HepG2 (cell line): ENCODE results near the gene KDM2B.

ENCODE experiments used
- CTCF ChIP-seq: sonication (generic); formaldehyde crosslinking; IDR thresholded peaks from 2 replicates; pipeline ENCODE4 v1.5.0; 2020; ENCODE audit warnings: mild to moderate bottlenecking, missing genetic modification reagents, moderate library complexity
- HDAC6 ChIP-seq: fragments of 200-600 bp; sonication (generic); IDR thresholded peaks from 2 replicates; pipeline ENCODE4 v1.7.0; 2017; ENCODE audit warnings: mild to moderate bottlenecking, antibody characterized with exemption, low read length, low read depth
- SRSF9 ChIP-seq: fragments of 200-400 bp; formaldehyde crosslinking; IDR thresholded peaks from 2 replicates; pipeline ENCODE4 v1.6.1; 2018; ENCODE audit warnings: borderline replicate concordance, mild to moderate bottlenecking, low read depth, low read length; ENCODE audit not compliant: insufficient read depth, poor library complexity, severe bottlenecking
- TAF1 ChIP-seq: sonication (generic); formaldehyde crosslinking; IDR thresholded peaks from 2 replicates; pipeline ENCODE4 v1.4.0; 2020; ENCODE audit warnings: missing genetic modification reagents
- ZNF274 ChIP-seq: sonication (generic); formaldehyde crosslinking; IDR thresholded peaks from 2 replicates; pipeline ENCODE4 v1.5.1; 2020; ENCODE audit warnings: mild to moderate bottlenecking, missing genetic modification reagents
- ZNF350 ChIP-seq: sonication (generic); formaldehyde crosslinking; IDR thresholded peaks from 2 replicates; pipeline ENCODE4 v1.4.0; 2020; ENCODE audit warnings: mild to moderate bottlenecking, low read depth, missing genetic modification reagents, borderline replicate concordance
- TF ChIP-seq, protein P1 (sequence below): conservative IDR thresholded peaks from 2 replicates; pipeline ENCODE4 v1.6.1; 2018; ENCODE audit warnings: missing genetic modification reagents
- TF ChIP-seq, protein P2 (sequence below): sonication (generic); formaldehyde crosslinking; IDR thresholded peaks from 2 replicates; pipeline ENCODE4 v1.4.0; 2020; ENCODE audit warnings: missing genetic modification reagents, borderline replicate concordance
- TF ChIP-seq, protein P3 (sequence below): IDR thresholded peaks from 2 replicates; pipeline ENCODE4 v1.6.1; 2016; ENCODE audit warnings: missing compliant biosample characterization, missing genetic modification reagents, borderline replicate concordance

DNA sequence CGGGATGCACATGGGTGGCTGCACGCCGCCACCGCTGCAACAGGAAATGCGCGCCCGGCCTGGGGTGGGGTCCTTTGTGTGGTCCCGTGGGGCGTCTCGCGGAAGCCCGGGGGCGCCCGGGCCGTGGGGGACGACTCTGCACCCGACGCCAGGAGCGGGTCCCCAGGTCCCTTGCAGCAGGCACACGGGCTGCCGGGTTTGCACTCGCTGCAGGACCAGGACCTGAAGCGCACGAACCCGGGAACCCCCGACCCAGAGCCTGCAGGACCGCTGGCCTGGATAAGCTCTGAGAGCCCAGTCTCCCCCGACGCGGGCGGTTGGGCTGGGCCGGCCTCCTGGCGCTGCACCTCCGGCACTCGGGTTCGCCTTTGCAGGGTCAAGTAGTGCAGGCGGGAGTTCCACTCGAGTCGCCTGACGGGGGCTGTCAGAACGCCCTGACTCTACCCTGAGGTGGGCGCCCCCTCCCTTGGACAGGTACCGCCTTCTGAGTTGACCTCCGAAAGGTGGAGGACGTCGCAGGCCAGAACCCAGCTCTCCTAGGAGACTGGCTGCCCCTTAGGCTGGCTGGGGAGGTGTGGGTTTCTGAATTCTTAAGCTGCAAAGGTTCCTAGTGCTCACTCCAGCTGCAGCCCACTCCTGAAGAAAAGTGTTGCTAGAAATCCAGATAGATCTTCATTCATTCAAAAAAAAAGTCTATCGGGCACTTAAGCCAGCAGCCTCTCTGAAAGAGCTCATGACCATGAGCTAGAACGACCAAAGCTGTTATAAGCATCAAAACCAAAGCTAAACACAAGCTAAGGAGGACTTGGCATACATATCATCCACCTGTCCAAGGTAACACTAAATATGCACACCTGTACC is 113.0 kb downstream of the KDM2B start:
- TF ChIP-seq SRSF9 (no peak), CTCF (CRISPR knock-in tag) (no peak), HDAC6 (no peak), ZNF350 (CRISPR knock-in tag) (no peak), ZNF274 (CRISPR knock-in tag) (no peak), TAF1 (CRISPR knock-in tag) (0 out of 2 replicates have a peak, but pooled peaks have one; percentile 9)
- TF ChIP-seq, protein P1, sequence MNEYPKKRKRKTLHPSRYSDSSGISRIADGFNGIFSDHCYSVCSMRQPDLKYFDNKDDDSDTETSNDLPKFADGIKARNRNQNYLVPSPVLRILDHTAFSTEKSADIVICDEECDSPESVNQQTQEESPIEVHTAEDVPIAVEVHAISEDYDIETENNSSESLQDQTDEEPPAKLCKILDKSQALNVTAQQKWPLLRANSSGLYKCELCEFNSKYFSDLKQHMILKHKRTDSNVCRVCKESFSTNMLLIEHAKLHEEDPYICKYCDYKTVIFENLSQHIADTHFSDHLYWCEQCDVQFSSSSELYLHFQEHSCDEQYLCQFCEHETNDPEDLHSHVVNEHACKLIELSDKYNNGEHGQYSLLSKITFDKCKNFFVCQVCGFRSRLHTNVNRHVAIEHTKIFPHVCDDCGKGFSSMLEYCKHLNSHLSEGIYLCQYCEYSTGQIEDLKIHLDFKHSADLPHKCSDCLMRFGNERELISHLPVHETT (CRISPR knock-in tag): 0 out of 2 replicates have a peak, but pooled peaks have one; percentile 16
- TF ChIP-seq, protein P2, sequence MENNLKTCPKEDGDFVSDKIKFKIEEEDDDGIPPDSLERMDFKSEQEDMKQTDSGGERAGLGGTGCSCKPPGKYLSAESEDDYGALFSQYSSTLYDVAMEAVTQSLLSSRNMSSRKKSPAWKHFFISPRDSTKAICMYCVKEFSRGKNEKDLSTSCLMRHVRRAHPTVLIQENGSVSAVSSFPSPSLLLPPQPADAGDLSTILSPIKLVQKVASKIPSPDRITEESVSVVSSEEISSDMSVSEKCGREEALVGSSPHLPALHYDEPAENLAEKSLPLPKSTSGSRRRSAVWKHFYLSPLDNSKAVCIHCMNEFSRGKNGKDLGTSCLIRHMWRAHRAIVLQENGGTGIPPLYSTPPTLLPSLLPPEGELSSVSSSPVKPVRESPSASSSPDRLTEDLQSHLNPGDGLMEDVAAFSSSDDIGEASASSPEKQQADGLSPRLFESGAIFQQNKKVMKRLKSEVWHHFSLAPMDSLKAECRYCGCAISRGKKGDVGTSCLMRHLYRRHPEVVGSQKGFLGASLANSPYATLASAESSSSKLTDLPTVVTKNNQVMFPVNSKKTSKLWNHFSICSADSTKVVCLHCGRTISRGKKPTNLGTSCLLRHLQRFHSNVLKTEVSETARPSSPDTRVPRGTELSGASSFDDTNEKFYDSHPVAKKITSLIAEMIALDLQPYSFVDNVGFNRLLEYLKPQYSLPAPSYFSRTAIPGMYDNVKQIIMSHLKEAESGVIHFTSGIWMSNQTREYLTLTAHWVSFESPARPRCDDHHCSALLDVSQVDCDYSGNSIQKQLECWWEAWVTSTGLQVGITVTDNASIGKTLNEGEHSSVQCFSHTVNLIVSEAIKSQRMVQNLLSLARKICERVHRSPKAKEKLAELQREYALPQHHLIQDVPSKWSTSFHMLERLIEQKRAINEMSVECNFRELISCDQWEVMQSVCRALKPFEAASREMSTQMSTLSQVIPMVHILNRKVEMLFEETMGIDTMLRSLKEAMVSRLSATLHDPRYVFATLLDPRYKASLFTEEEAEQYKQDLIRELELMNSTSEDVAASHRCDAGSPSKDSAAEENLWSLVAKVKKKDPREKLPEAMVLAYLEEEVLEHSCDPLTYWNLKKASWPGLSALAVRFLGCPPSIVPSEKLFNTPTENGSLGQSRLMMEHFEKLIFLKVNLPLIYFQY (CRISPR knock-in tag): no peak
- TF ChIP-seq, protein P3, sequence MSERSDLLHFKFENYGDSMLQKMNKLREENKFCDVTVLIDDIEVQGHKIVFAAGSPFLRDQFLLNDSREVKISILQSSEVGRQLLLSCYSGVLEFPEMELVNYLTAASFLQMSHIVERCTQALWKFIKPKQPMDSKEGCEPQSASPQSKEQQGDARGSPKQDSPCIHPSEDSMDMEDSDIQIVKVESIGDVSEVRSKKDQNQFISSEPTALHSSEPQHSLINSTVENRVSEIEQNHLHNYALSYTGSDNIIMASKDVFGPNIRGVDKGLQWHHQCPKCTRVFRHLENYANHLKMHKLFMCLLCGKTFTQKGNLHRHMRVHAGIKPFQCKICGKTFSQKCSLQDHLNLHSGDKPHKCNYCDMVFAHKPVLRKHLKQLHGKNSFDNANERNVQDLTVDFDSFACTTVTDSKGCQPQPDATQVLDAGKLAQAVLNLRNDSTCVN (CRISPR knock-in tag): no peak
